Breast epithelium (tissue), 4 donors: ENCODE measurements around the gene ARHGAP8. TPM values are rescaled to one million over a fixed set of nuclear protein-coding genes. Genes with fewer than 3 reads are reported as not detected.

ENCODE experiments used
- DNase-seq, 2 donors: peaks; one replicate each; pipeline ENCODE4 v3.0.0-alpha.2; 2019; ENCODE audit warnings: low spot score in 2 of 2
- H3K27ac ChIP-seq, 2 donors: fragments of 200-600 bp; sonication (generic) in 1 of 2; one replicate each; pipeline ENCODE4 v1.5.1; 2016 to 2019; ENCODE audit warnings: mild to moderate bottlenecking in 1 of 2
- H3K27me3 ChIP-seq, 2 donors: fragments of 200-600 bp; sonication (generic) in 1 of 2; one replicate each; pipeline versions ENCODE4 v1.5.1 to v1.6.0; 2017 to 2019; ENCODE audit warnings: control low read depth in 1 of 2, mild to moderate bottlenecking in 1 of 2
- H3K36me3 ChIP-seq: fragments of 200-600 bp; one replicate; pipeline ENCODE4 v1.5.1; 2019
- H3K4me1 ChIP-seq, 2 donors: fragments of 200-600 bp; sonication (generic); one replicate each; pipeline ENCODE4 v1.5.1; 2016 to 2019; ENCODE audit warnings: control low read depth in 1 of 2
- H3K4me3 ChIP-seq, 3 donors: fragments of 200-600 bp; sonication (generic); 1 replicate in 2 of 3; 2 replicates in 1 of 3; pipeline ENCODE4 v1.5.1; 2016 to 2019; ENCODE audit warnings: mild to moderate bottlenecking in 3 of 3, moderate library complexity in 2 of 3
- H3K9me3 ChIP-seq, 2 donors: fragments of 200-600 bp; sonication (generic) in 1 of 2; one replicate each; pipeline ENCODE4 v1.5.1; 2016 to 2019; ENCODE audit warnings: control low read depth in 1 of 2
- CTCF ChIP-seq, 3 donors: fragments of 450-650 bp; IDR thresholded peaks; one replicate each; pipeline ENCODE4 v1.5.1; 2016 to 2017; ENCODE audit warnings: antibody characterized with exemption in 3 of 3, mild to moderate bottlenecking in 3 of 3, moderate library complexity in 3 of 3
- POLR2A ChIP-seq: fragments of 450-650 bp; IDR thresholded peaks from one replicate; pipeline ENCODE4 v1.6.1; 2016; ENCODE audit warnings: antibody characterized with exemption, mild to moderate bottlenecking, moderate library complexity
- POLR2AphosphoS5 ChIP-seq, 3 donors: sonication (generic); formaldehyde crosslinking; IDR thresholded peaks; one replicate each; pipeline ENCODE4 v1.6.1; 2017; ENCODE audit warnings: antibody characterized with exemption in 3 of 3
- intact Hi-C: fragments of 100-400 bp; cut with DNase I; formaldehyde crosslinking; loops from one replicate; pipeline ENCODE4 v1.15.1; 2023; ENCODE audit warnings: low total_unique reads
- total RNA-seq, 3 donors: library from RNA; depleted of rRNA; stranded (reverse); fragments of >200 nt; gene quantifications; one replicate each; pipeline ENCODE4 v1.1.0, GENCODE V29; 2016

ARHGAP8 gene
- total RNA-seq, 3 donors from 2014 or later = 9.8 to 39.4 (median 32.4) TPM

- H3K36me3 ChIP-seq = no peaks in the 10 kb centered on the region
- intact Hi-C loops = loop anchor here (10.0 kb wide), 1 partner anchor 1425 kb away; no protein-coding TSS in a partner anchor
- no peaks in the 10 kb centered on the region for H3K4me1 ChIP-seq
- no peaks in the 10 kb centered on the region for H3K27me3 ChIP-seq
- H3K4me3 ChIP-seq = no peak overlapping the region
- no peak for DNase-seq
- no peak overlapping the region for H3K27ac ChIP-seq
- H3K9me3 ChIP-seq = no peaks in the 10 kb centered on the region
- TF ChIP-seq POLR2A (no peak), CTCF (IDR thresholded peaks at IDR 0.05) (no peak), POLR2AphosphoS5 (IDR thresholded peaks at IDR 0.05) (no peak)
These were observed 32.6 kb upstream of the ARHGAP8 start for GRCh38 chr22:44719586-44720368.

GRCh38 chr22:44721213-44721612 lies 31.2 kb upstream of the ARHGAP8 start:
- Histone ChIP-seq H3K27me3 (no peaks in the 10 kb centered on the region), H3K4me3 (no peak overlapping the region), H3K27ac (no peak overlapping the region), H3K36me3 (no peaks in the 10 kb centered on the region), H3K4me1 (no peaks in the 10 kb centered on the region), H3K9me3 (no peaks in the 10 kb centered on the region)
- DNase-seq = no peak
- intact Hi-C loops = no loop called here
- no peak for TF ChIP-seq POLR2AphosphoS5 (IDR thresholded peaks at IDR 0.05)
- TF ChIP-seq CTCF (IDR thresholded peaks at IDR 0.05) = no peak
- TF ChIP-seq POLR2A = no peak

- no peaks in the 10 kb centered on the region for H3K4me1 ChIP-seq
- intact Hi-C loops = no loop called here
- H3K27ac ChIP-seq = no peak overlapping the region
- no peaks in the 10 kb centered on the region for H3K36me3 ChIP-seq
- TF ChIP-seq CTCF (IDR thresholded peaks at IDR 0.05) = no peak
- TF ChIP-seq POLR2AphosphoS5 (IDR thresholded peaks at IDR 0.05) = no peak
- no peak for TF ChIP-seq POLR2A
- DNase-seq = no peak
- no peaks in the 10 kb centered on the region for H3K27me3 ChIP-seq
- H3K9me3 ChIP-seq = no peaks in the 10 kb centered on the region
- H3K4me3 ChIP-seq = no peak overlapping the region
These were observed 29.8 kb upstream of the ARHGAP8 start for GRCh38 chr22:44722611-44723010.

DNA sequence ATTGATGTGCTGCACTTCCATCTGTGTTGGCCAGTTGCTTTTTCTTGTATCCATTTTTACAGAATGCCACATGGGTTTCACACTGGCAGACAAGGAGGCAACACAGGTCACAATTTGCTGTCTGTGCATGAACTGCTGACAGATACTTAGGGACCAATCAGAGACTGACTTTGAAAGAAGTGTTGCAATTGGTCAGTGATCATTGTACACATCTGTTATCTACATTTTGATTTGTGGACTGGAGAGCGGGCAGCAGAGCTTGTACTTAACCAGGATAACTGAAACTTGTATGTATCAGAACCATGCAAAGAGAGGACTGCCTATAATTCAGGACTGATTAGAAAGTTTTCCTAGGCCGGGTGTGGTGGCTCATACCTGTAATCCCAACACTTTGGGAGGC lies 28.6 kb upstream of the ARHGAP8 start:
- TF ChIP-seq CTCF (IDR thresholded peaks at IDR 0.05) (no peak), POLR2A (no peak), POLR2AphosphoS5 (IDR thresholded peaks at IDR 0.05) (no peak)
- no peak overlapping the region for H3K27ac ChIP-seq
- intact Hi-C loops = no loop called here
- H3K36me3 ChIP-seq = no peaks in the 10 kb centered on the region
- H3K27me3 ChIP-seq = no peaks in the 10 kb centered on the region
- no peak for DNase-seq
- H3K4me3 ChIP-seq = no peak overlapping the region
- no peaks in the 10 kb centered on the region for H3K9me3 ChIP-seq
- H3K4me1 ChIP-seq = peaks cover 0 to 5% of the 10 kb centered on the region in 2 donors

DNA sequence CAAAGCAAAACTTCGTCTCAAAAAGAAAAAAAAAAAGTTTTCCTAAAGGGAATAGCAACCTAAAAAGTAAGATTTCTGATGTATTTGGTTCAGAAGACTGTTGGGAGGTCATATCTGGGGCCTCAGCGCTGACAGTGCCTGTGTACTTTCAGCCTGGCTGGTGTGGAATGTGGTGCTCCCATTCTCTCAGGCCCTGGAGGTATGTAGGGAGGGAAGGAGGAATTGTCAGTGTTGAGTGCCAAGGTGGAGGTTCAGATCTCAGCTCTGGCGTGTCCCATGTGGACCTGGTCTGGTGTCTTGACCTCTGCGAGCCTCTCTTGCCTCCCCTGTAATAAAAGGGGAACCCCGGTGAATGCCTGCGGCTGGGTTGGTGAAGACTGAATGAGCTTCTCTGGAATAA lies 28.0 kb upstream of the ARHGAP8 start:
- no peaks in the 10 kb centered on the region for H3K27me3 ChIP-seq
- H3K4me1 ChIP-seq = peaks cover 6 to 11% of the 10 kb centered on the region in 2 donors
- H3K27ac ChIP-seq = no peak overlapping the region
- DNase-seq = no peak
- no peak for TF ChIP-seq POLR2A
- TF ChIP-seq POLR2AphosphoS5 (IDR thresholded peaks at IDR 0.05) = no peak
- TF ChIP-seq CTCF (IDR thresholded peaks at IDR 0.05) = no peak
- intact Hi-C loops = no loop called here
- no peak overlapping the region for H3K4me3 ChIP-seq
- H3K36me3 ChIP-seq = no peaks in the 10 kb centered on the region
- no peaks in the 10 kb centered on the region for H3K9me3 ChIP-seq
